Esophagus (tissue), 2 donors: ENCODE measurements around the gene A2ML1. TPM values are rescaled to one million over a fixed set of nuclear protein-coding genes. Genes with fewer than 3 reads are reported as not detected.
"Not testable (repeated sequence)": the region's sequence is repeated elsewhere in the genome, so short reads cannot be mapped to it uniquely, and the experiment has no call there.

Experiments
- H3K27ac ChIP-seq, 2 donors: one replicate each; pipeline ENCODE4 v1.5.1; 2013; ENCODE audit warnings: low read depth in 2 of 2, mild to moderate bottlenecking in 2 of 2, inconsistent platforms in 1 of 2, low read length in 1 of 2, moderate library complexity in 1 of 2
- H3K27me3 ChIP-seq, 2 donors: one replicate each; pipeline ENCODE4 v1.6.1; 2013; ENCODE audit warnings: low read length in 2 of 2, control low read depth in 1 of 2, mild to moderate bottlenecking in 1 of 2; ENCODE audit not compliant: insufficient read depth in 2 of 2, control insufficient read depth in 1 of 2
- H3K36me3 ChIP-seq, 2 donors: one replicate each; pipeline ENCODE4 v1.6.1; 2013; ENCODE audit warnings: low read length in 1 of 2; ENCODE audit not compliant: control insufficient read depth in 2 of 2, insufficient read depth in 2 of 2
- H3K4me1 ChIP-seq, 2 donors: one replicate each; pipeline ENCODE4 v1.6.1; 2013; ENCODE audit warnings: low read length in 1 of 2; ENCODE audit not compliant: control insufficient read depth in 2 of 2, insufficient read depth in 2 of 2
- H3K4me3 ChIP-seq, 2 donors: one replicate each; pipeline ENCODE4 v1.5.1; 2013; ENCODE audit warnings: low read length in 2 of 2, mild to moderate bottlenecking in 2 of 2, low read depth in 1 of 2, moderate library complexity in 1 of 2
- H3K9me3 ChIP-seq, 2 donors: one replicate each; pipeline ENCODE4 v1.6.1; 2013; ENCODE audit warnings: mild to moderate bottlenecking in 2 of 2, low read depth in 1 of 2, low read length in 1 of 2, moderate library complexity in 1 of 2; ENCODE audit not compliant: control insufficient read depth in 2 of 2, insufficient read depth in 1 of 2
- WGBS, 2 donors: extraction: QIAGEN DNeasy Blood & Tissue Kit; methylation state at CpG; one replicate each; pipeline ENCODE4 v1.1.7; 2013; 5-methylcytosine and 5-hydroxymethylcytosine counted together
- polyA plus RNA-seq, 2 donors: library from polyadenylated mRNA; stranded (reverse); fragments of 200-250 nt; gene quantifications; one replicate each; pipeline ENCODE4 v1.2.3, GENCODE V29; 2013
- donor health status: healthy with polysubstance abuse.
- donor health status: Bipolar disorder and iron deficiency.

Gene A2ML1
- polyA plus RNA-seq, 2 donors: 477 to 614 TPM

DNA sequence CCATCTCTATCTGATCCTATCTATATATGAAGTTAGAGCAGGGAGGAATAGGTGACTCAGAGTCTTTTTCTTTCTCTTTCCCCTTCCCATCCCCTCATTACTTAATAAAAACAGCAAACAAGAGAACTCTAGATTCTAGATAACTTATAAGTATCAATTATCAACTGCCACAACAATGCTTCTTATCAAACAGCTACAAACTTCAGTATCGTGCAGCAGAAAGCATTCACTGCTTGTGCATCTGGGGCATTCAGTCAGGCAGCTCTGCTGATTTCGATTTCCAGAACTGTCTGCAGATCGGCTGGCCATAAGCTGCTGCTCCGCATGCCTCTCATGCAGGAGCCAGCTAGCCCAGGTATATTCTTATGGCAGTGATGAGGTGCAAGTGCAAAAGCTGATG, 19.4 kb downstream of the A2ML1 start:
- no peak overlapping the region for H3K27ac ChIP-seq
- no peaks in the 10 kb centered on the region for H3K27me3 ChIP-seq
- H3K9me3 ChIP-seq: no peaks in the 10 kb centered on the region
- 86 to 88% methylated on average over 4 of the region's 4 CpGs for WGBS, 2 donors
- no peak overlapping the region for H3K4me3 ChIP-seq
- peaks cover 0 to 2% of the 10 kb centered on the region in 2 donors for H3K4me1 ChIP-seq
- peaks cover 2 to 7% of the 10 kb centered on the region in 2 donors for H3K36me3 ChIP-seq

- 40% methylated on average over 11 of the region's 11 CpGs for WGBS, 2 donors
- Histone ChIP-seq H3K9me3 (no peaks in the 10 kb centered on the region), H3K4me1 (peaks cover 0 to 2% of the 10 kb centered on the region in 2 donors), H3K36me3 (peaks cover 5 to 10% of the 10 kb centered on the region in 2 donors), H3K27ac (no peak overlapping the region), H3K27me3 (no peaks in the 10 kb centered on the region), H3K4me3 (no peak overlapping the region)
Measured at GRCh38 chr12:8844665-8845064, 22.2 kb downstream of the A2ML1 start.

- 83 to 84% methylated on average over 3 of the region's 3 CpGs for WGBS, 2 donors
Measured at GRCh38 chr12:8846305-8846704, 23.9 kb downstream of the A2ML1 start.

DNA sequence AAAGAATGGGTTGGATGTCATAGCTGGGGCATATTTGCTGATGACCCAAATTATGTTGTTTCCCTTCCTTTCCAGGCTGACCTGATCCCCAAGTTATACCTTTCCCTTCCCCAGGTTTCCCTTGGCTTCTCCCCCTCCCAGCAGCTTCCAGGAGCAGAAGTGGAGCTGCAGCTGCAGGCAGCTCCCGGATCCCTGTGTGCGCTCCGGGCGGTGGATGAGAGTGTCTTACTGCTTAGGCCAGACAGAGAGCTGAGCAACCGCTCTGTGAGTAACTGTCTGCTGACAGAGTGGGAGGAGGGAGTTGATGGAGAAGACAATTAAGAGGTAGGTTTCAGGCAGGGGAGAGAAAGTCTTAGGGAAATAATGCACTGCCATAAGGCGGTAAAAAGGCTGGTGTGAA, 25.0 kb downstream of the A2ML1 start:
- WGBS, 2 donors: 91 to 92% methylated on average over 6 of the region's 6 CpGs
- Histone ChIP-seq H3K27me3 (no peaks in the 10 kb centered on the region), H3K9me3 (no peaks in the 10 kb centered on the region), H3K4me3 (no peak overlapping the region), H3K36me3 (peaks cover 5 to 13% of the 10 kb centered on the region in 2 donors), H3K27ac (no peak overlapping the region), H3K4me1 (peaks cover 0 to 2% of the 10 kb centered on the region in 2 donors)

More at GRCh38 chr12:8846305-8846704, 23.9 kb downstream of the A2ML1 start:
- Histone ChIP-seq H3K4me1 (peaks cover 0 to 2% of the 10 kb centered on the region in 2 donors), H3K4me3 (no peak overlapping the region), H3K27ac (no peak overlapping the region), H3K27me3 (no peaks in the 10 kb centered on the region), H3K9me3 (no peaks in the 10 kb centered on the region), H3K36me3 (peaks cover 5 to 10% of the 10 kb centered on the region in 2 donors)

DNA sequence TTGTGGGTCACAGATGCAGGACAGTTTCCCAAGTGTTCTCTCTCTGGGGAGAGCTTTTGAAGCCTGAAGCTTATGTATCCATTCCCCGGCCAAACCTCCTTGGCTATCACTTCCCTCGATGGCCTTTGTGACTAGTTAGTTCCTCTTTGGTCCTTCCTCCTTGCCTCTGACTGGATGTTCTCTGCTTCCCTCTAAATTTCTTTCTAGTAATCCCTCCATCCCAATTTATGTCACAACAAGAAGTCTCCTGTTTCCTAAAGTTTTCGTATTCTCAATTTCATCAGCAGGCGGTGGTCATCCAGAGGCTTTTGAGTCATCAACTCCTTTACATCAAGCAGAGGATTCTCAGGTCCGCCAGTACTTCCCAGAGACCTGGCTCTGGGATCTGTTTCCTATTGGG, 27.5 kb downstream of the A2ML1 start:
- 83 to 84% methylated on average over 5 of the region's 5 CpGs for WGBS, 2 donors
- Histone ChIP-seq H3K27ac (no peak overlapping the region), H3K4me3 (no peak overlapping the region), H3K36me3 (peaks cover 2 to 14% of the 10 kb centered on the region in 2 donors), H3K27me3 (no peaks in the 10 kb centered on the region), H3K9me3 (no peaks in the 10 kb centered on the region), H3K4me1 (peaks cover 0 to 2% of the 10 kb centered on the region in 2 donors)

- Histone ChIP-seq H3K4me3 (no peak overlapping the region), H3K9me3 (no peaks in the 10 kb centered on the region), H3K27ac (no peak overlapping the region), H3K4me1 (no peaks in the 10 kb centered on the region), H3K36me3 (peaks cover 11% of the 10 kb centered on the region in 2 donors), H3K27me3 (no peaks in the 10 kb centered on the region)
- 73 to 82% methylated on average over 7 of the region's 7 CpGs for WGBS, 2 donors
Measured at GRCh38 chr12:8852119-8852518, 29.7 kb downstream of the A2ML1 start.

- no peaks in the 10 kb centered on the region for H3K4me1 ChIP-seq
- H3K27me3 ChIP-seq: no peaks in the 10 kb centered on the region
- peaks cover 13 to 16% of the 10 kb centered on the region in 2 donors for H3K36me3 ChIP-seq
- no peak overlapping the region for H3K4me3 ChIP-seq
- 39 to 42% methylated on average over 2 of the region's 2 CpGs for WGBS, 2 donors
- H3K9me3 ChIP-seq: no peaks in the 10 kb centered on the region
- no peak overlapping the region for H3K27ac ChIP-seq
Measured at GRCh38 chr12:8855891-8856290, 33.5 kb downstream of the A2ML1 start.

DNA sequence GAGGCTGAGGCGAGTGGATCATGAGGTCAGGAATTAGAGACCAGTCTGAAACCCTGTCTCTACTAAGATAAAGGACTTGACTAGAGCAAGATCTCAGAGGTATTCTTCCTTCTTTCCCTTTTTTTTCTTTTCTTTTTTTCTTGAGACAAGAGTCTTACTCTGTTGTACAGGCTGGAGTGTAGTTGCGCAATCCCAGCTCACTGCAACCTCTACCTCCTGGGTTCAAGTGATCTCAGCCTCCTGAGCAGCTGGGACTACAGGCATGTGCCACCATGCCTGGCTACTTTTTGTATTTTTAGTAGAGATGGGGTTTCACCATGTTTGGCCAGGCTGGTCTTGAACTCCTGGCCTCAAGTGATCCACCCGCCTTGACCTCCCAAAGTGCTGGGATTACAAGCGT, 37.0 kb downstream of the A2ML1 start:
- WGBS, 2 donors: 92 to 93% methylated on average over 4 of the region's 4 CpGs
- peaks cover 11 to 13% of the 10 kb centered on the region in 2 donors for H3K36me3 ChIP-seq
- H3K4me1 ChIP-seq, H3K4me3 ChIP-seq, H3K9me3 ChIP-seq, H3K27me3 ChIP-seq, H3K27ac ChIP-seq: not testable (repeated sequence)

DNA sequence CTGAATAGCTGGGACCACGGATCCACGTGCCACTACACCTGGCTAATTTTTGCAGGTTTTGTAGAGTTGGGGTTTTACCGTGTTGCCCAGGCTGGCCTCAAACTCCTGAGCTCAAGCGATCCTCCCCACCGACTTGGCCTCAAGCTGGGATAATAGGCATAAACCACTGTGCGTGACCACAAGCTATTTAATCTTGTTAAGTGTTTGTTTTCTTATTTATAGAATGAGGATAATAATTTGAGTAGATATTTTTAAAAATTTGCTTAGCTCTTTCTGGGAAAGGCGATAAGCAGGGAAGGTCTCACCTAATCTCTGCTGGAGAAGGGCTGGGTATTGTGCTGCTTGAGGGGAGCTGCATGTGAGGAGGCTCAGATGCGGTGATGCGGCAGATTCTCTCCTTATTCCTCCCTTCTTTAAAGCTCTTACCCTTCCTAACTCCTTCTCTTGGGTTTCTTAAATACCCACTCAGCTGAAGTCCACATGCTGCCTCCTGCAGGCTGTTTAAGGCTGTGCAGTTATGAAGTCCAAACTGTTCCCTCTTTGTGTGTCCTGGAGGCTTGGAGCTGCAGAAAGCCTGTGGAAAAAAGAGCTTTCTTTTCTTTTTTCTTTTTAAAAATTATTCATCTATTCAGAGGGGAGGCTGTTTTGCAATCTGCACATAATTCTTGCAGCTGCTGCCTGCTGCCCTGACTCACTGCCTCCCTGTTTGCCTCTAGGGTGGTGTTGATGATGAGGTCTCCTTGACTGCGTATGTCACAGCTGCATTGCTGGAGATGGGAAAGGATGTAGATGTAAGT, 37.9 kb downstream of the A2ML1 start:
- WGBS, 2 donors: 75 to 79% methylated on average over 10 of the region's 10 CpGs
- Histone ChIP-seq H3K36me3 (peaks cover 10 to 11% of the 10 kb centered on the region in 2 donors), H3K27ac (no peak overlapping the region), H3K4me3 (no peak overlapping the region), H3K4me1 (no peaks in the 10 kb centered on the region), H3K27me3 (no peaks in the 10 kb centered on the region), H3K9me3 (no peaks in the 10 kb centered on the region)

DNA sequence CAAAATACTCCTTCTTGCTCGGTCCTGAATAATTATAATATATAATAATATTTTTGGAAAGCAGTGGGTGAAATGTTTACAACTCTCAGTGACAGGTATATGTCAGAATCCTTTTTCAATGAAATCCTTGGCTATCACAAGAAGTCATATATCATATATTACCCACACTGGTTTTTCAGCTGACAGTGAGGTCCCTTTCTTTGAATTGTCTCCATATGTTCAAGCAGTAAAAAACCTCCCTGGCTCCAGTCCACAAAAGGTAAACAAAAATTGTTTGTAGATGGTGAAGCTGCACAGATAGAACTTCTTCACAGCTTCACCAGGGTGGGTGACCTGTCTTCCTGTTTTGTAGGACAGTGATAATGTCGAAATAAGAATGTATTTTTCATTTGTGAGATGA, 44.0 kb downstream of the A2ML1 start:
- Histone ChIP-seq H3K27me3 (no peaks in the 10 kb centered on the region), H3K4me1 (no peaks in the 10 kb centered on the region), H3K27ac (no peak overlapping the region), H3K4me3 (no peak overlapping the region), H3K36me3 (peaks cover 0 to 3% of the 10 kb centered on the region in 2 donors), H3K9me3 (no peaks in the 10 kb centered on the region)
- WGBS, 2 donors: 84 to 85% methylated on average over 2 of the region's 2 CpGs
